H1 (cell line): Measurements from ENCODE around the gene KRTAP4-7. TPM values are rescaled to one million over a fixed set of nuclear protein-coding genes. Genes with fewer than 3 reads are reported as not detected.
"Not testable (repeated sequence)": the region's sequence is repeated elsewhere in the genome, so short reads cannot be mapped to it uniquely, and the experiment has no call there.

ENCODE experiments used
- CTCF ChIA-PET: fragments of 300-600 bp; sonication (Branson Sonifier 250); formaldehyde crosslinking; loops from one replicate; lab custom pipeline; 2021; ENCODE audit not compliant: partially characterized antibody; lab: Charles Lee
- POLR2A ChIA-PET: fragments of 300-600 bp; sonication (Branson Sonifier 250); formaldehyde crosslinking; loops from one replicate; lab custom pipeline; 2021; ENCODE audit warnings: inconsistent platforms; ENCODE audit not compliant: partially characterized antibody; lab: Charles Lee
- DNase-seq, 2 experiments: peaks; one replicate each; pipeline versions ENCODE4 v3.0.0 to v3.0.0-alpha.2; 2010 to 2022; ENCODE audit warnings: low spot score in 2 of 2, low read depth in 1 of 2, mixed read lengths in 1 of 2
- FAIRE-seq: peaks from 2 replicates; lab custom pipeline; 2011; peaks lifted over from hg19 to GRCh38; lab: Jason Lieb, UNC
- H2AFZ ChIP-seq: 2 replicates; pipeline ENCODE4 v1.8.1; 2012; ENCODE audit warnings: low read length, inconsistent platforms
- H2AK5ac ChIP-seq: 2 replicates; pipeline ENCODE4 v1.6.1; 2013; ENCODE audit warnings: low read depth, low read length
- H2BK120ac ChIP-seq: replicated peaks from 2 replicates; pipeline ENCODE3; 2013; ENCODE audit warnings: low read depth, low read length, inconsistent platforms
- H2BK12ac ChIP-seq: 2 replicates; pipeline ENCODE4 v1.6.1; 2013; ENCODE audit warnings: low read depth, low read length
- H2BK15ac ChIP-seq: 2 replicates; pipeline ENCODE4 v1.6.1; 2013; ENCODE audit warnings: low read length
- H2BK20ac ChIP-seq: 2 replicates; pipeline ENCODE4 v1.6.1; 2013; ENCODE audit warnings: low read length
- H2BK5ac ChIP-seq: 2 replicates; pipeline ENCODE4 v1.6.1; 2013; ENCODE audit warnings: low read depth, low read length
- H3K14ac ChIP-seq: 2 replicates; pipeline ENCODE4 v1.6.1; 2013; ENCODE audit warnings: inconsistent platforms; ENCODE audit not compliant: insufficient read length
- H3K18ac ChIP-seq: 2 replicates; pipeline ENCODE4 v1.6.1; 2013; ENCODE audit warnings: low read length; ENCODE audit errors: extremely low read depth
- H3K23ac ChIP-seq: 2 replicates; pipeline ENCODE4 v1.6.1; 2013; ENCODE audit warnings: inconsistent platforms; ENCODE audit not compliant: insufficient read length
- H3K23me2 ChIP-seq: 2 replicates; pipeline ENCODE4 v1.6.1; 2013; ENCODE audit warnings: low read depth, low read length
- H3K27ac ChIP-seq: 2 replicates; pipeline ENCODE4 v1.6.1; 2011; ENCODE audit warnings: low read depth, low read length, inconsistent platforms
- H3K27me3 ChIP-seq, 4 experiments: replicated peaks in 1 of 4; 1 replicate in 1 of 4; 2 replicates in 3 of 4; pipeline versions ENCODE4 v1.6.1 to v1.8.1; 2011 to 2013; ENCODE audit warnings: low read length in 3 of 4, mild to moderate bottlenecking in 3 of 4, inconsistent platforms in 2 of 4, mixed read lengths in 2 of 4, moderate library complexity in 1 of 4; ENCODE audit not compliant: control insufficient read depth in 3 of 4, insufficient read depth in 3 of 4; ENCODE audit errors: extremely low read depth in 1 of 4
- H3K36me3 ChIP-seq, 4 experiments: 2 replicates each; pipeline versions ENCODE4 v1.6.1 to v1.8.1; 2011 to 2013; ENCODE audit warnings: mild to moderate bottlenecking in 4 of 4, low read length in 3 of 4, moderate library complexity in 2 of 4, control low read depth in 1 of 4, inconsistent platforms in 1 of 4; ENCODE audit not compliant: insufficient read depth in 4 of 4, control insufficient read depth in 2 of 4
- H3K4ac ChIP-seq: replicated peaks from 2 replicates; pipeline ENCODE3; 2013; ENCODE audit warnings: low read length, low read depth, mixed read lengths, inconsistent platforms; ENCODE audit not compliant: insufficient read length
- H3K4me1 ChIP-seq, 4 experiments: replicated peaks in 1 of 4; 1 replicate in 1 of 4; 2 replicates in 3 of 4; pipeline versions ENCODE4 v1.6.1 to v1.8.1; 2011 to 2013; ENCODE audit warnings: low read length in 3 of 4, inconsistent platforms in 2 of 4, mixed read lengths in 1 of 4; ENCODE audit not compliant: insufficient read depth in 4 of 4, control insufficient read depth in 3 of 4
- H3K4me2 ChIP-seq, 2 experiments: 2 replicates each; pipeline versions ENCODE4 v1.6.1 to v1.8.1; 2011 to 2013; ENCODE audit warnings: low read depth in 2 of 2, low read length in 2 of 2, control low read depth in 1 of 2, inconsistent platforms in 1 of 2, mild to moderate bottlenecking in 1 of 2; ENCODE audit not compliant: insufficient read depth in 1 of 2
- H3K4me3 ChIP-seq, 4 experiments: fragments of 200-600, 300-600 bp in 1 of 4; sonication (generic), shearing (Covaris generic), sonication (Bioruptor Twin) in 1 of 4; 2 replicates each; pipeline versions ENCODE4 v1.5.1 to v1.8.1; 2011 to 2016; ENCODE audit warnings: low read length in 4 of 4, low read depth in 3 of 4, control low read depth in 2 of 4, inconsistent platforms in 2 of 4, mild to moderate bottlenecking in 2 of 4, mixed read lengths in 1 of 4, moderate library complexity in 1 of 4; ENCODE audit not compliant: insufficient read depth in 2 of 4; ENCODE audit errors: extremely low read depth in 1 of 4
- H3K56ac ChIP-seq: replicated peaks from 2 replicates; pipeline ENCODE3; 2013; ENCODE audit warnings: low read depth, mild to moderate bottlenecking, mixed read lengths, low read length, inconsistent platforms; ENCODE audit not compliant: insufficient read length
- H3K79me1 ChIP-seq: 2 replicates; pipeline ENCODE4 v1.6.1; 2013; ENCODE audit warnings: low read depth, low read length, control low read depth
- H3K79me2 ChIP-seq, 2 experiments: 2 replicates each; pipeline versions ENCODE4 v1.6.1 to v1.8.1; 2012 to 2013; ENCODE audit warnings: low read length in 2 of 2, mild to moderate bottlenecking in 2 of 2, inconsistent platforms in 1 of 2; ENCODE audit not compliant: insufficient read depth in 2 of 2, control insufficient read depth in 1 of 2
- H3K9ac ChIP-seq, 4 experiments: replicated peaks in 1 of 4; 1 replicate in 1 of 4; 2 replicates in 3 of 4; pipeline versions ENCODE4 v1.6.1 to v1.8.1; 2011 to 2013; ENCODE audit warnings: low read depth in 3 of 4, low read length in 3 of 4, control low read depth in 2 of 4, mild to moderate bottlenecking in 2 of 4, moderate library complexity in 2 of 4, inconsistent platforms in 1 of 4; ENCODE audit errors: extremely low read depth in 1 of 4
- H3K9me3 ChIP-seq, 2 experiments: 2 replicates each; pipeline versions ENCODE4 v1.6.1 to v1.8.1; 2012 to 2013; ENCODE audit warnings: mild to moderate bottlenecking in 2 of 2, moderate library complexity in 2 of 2, control low read depth in 1 of 2, inconsistent platforms in 1 of 2, low read depth in 1 of 2, low read length in 1 of 2, mixed read lengths in 1 of 2; ENCODE audit not compliant: insufficient read depth in 2 of 2
- H4K20me1 ChIP-seq, 2 experiments: replicated peaks in 1 of 2; 2 replicates each; pipeline versions ENCODE3 to v1.8.1; 2011 to 2013; ENCODE audit warnings: inconsistent platforms in 2 of 2, low read length in 2 of 2, mild to moderate bottlenecking in 1 of 2; ENCODE audit not compliant: insufficient read depth in 2 of 2, control insufficient read depth in 1 of 2
- H4K5ac ChIP-seq: 2 replicates; pipeline ENCODE4 v1.6.1; 2013; ENCODE audit warnings: low read length, low read depth, mixed read lengths, inconsistent platforms; ENCODE audit not compliant: insufficient read length
- H4K8ac ChIP-seq: 2 replicates; pipeline ENCODE4 v1.8.0; 2013; ENCODE audit warnings: mild to moderate bottlenecking, moderate library complexity, low read length, inconsistent platforms; ENCODE audit not compliant: insufficient read depth; ENCODE audit errors: extremely low read depth
- H4K91ac ChIP-seq: replicated peaks from 2 replicates; pipeline ENCODE3; 2013; ENCODE audit warnings: low read length, mixed read lengths, inconsistent platforms; ENCODE audit not compliant: insufficient read length
- WGBS, 2 experiments: shearing (Covaris generic) in 1 of 2; methylation state at CpG; one replicate each; pipeline versions ENCODE4 v1.1.6 to v1.1.7; 2013 to 2015; ENCODE audit warnings: low lambda C conversion rate in 2 of 2, mixed read lengths in 2 of 2, inconsistent platforms in 1 of 2, low coverage in 1 of 2, missing lambda C conversion rate in 1 of 2; ENCODE audit not compliant: insufficient replicate concordance in 2 of 2, insufficient coverage in 1 of 2, insufficient read length in 1 of 2; ENCODE audit errors: extremely low coverage in 1 of 2, missing lambda C conversion rate in 1 of 2; 5-methylcytosine and 5-hydroxymethylcytosine counted together
- polyA plus RNA-seq, 7 experiments: library from polyadenylated mRNA; depleted of rRNA in 3 of 7; stranded (reverse) in 5 of 7; unstranded in 2 of 7; fragments of >200 nt in 5 of 7; fragments of 200-250 nt in 2 of 7; gene quantifications; 1 replicate in 5 of 7; 2 replicates in 1 of 7; 4 replicates in 1 of 7; pipeline versions ENCODE4 v1.2.1 to v1.2.3, GENCODE V29; 2011 to 2013; ENCODE audit warnings: missing spikeins in 2 of 7, mixed read lengths in 2 of 7
- total RNA-seq: library from RNA; stranded (reverse); fragmentation: NEBNext Ultra II Directional; extraction: Animal tissue kit (Norgen Biotek cat#: 25700); gene quantifications from 2 replicates; pipeline ENCODE4 v1.2.1, GENCODE V29; 2021

KRTAP4-7 gene
- total and polyA plus RNA-seq, 2 of the 8 experiments (the other 6 are each of a cell fraction or from before 2014, with no cell fraction given), result not detected

DNA sequence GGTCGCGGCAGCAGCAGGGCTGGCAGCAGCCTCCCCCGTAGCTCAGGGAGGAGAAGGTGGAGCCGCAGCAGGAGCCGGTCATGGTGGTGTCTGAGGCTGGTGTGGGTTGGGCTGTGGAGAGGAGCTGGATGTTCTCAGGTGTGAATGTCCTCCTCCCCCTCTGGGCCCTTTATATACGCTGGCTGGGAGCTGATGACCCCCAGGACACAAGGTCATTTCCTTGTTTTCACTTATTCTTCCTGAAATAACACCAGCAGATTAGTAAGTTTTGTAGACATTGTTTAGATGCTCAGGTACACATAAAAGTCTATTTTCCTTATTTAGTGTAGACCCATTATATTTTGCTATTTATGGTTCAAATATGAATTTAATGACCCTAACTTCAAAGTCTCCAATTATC, 28.8 kb upstream of the KRTAP4-7 start, which contains the start of gene KRTAP2-2:
TSS of gene KRTAP2-2 (minus strand) at position 101 of the 400 bp plus-strand sequence. CDS start at position 82, 19 bp downstream.
- H3K9me3 ChIP-seq, FAIRE-seq, H3K14ac ChIP-seq, H3K36me3 ChIP-seq, H2BK20ac ChIP-seq, H3K18ac ChIP-seq, H3K4ac ChIP-seq, H3K27me3 ChIP-seq, H2BK15ac ChIP-seq, CTCF ChIA-PET, H2AK5ac ChIP-seq, H3K9ac ChIP-seq, POLR2A ChIA-PET, H3K4me1 ChIP-seq, H2BK12ac ChIP-seq, H4K5ac ChIP-seq, H2BK5ac ChIP-seq, H4K91ac ChIP-seq, H3K4me2 ChIP-seq, H4K20me1 ChIP-seq, H4K8ac ChIP-seq, H3K4me3 ChIP-seq, H2AFZ ChIP-seq, H3K23me2 ChIP-seq, H3K27ac ChIP-seq, H3K23ac ChIP-seq, H3K79me2 ChIP-seq, H3K79me1 ChIP-seq, H3K56ac ChIP-seq, H2BK120ac ChIP-seq, DNase-seq: not testable (repeated sequence)
- 100% methylated on average over 1 of the region's 6 CpGs; no CpG with 5 or more reads in 1 of the 2 experiments for WGBS, 2 experiments
